Skeletal muscle satellite cell (primary cell): ENCODE measurements around the gene ARHGEF26.

ENCODE experiments used
- H3K27me3 ChIP-seq: 2 replicates; pipeline ENCODE4 v1.7.0; 2013; ENCODE audit warnings: low read length; ENCODE audit not compliant: control insufficient read depth, insufficient read depth
- H3K36me3 ChIP-seq: 2 replicates; pipeline ENCODE4 v1.7.0; 2013; ENCODE audit warnings: mild to moderate bottlenecking, control low read depth, low read length; ENCODE audit not compliant: insufficient read depth
- H3K4me1 ChIP-seq: 2 replicates; pipeline ENCODE4 v1.7.0; 2013; ENCODE audit warnings: low read length; ENCODE audit not compliant: control insufficient read depth, insufficient read depth
- H3K4me2 ChIP-seq: 2 replicates; pipeline ENCODE4 v1.7.0; 2013; ENCODE audit warnings: mild to moderate bottlenecking, low read length
- H3K4me3 ChIP-seq: 2 replicates; pipeline ENCODE4 v1.7.0; 2013; ENCODE audit warnings: low read length
- H3K9ac ChIP-seq: 2 replicates; pipeline ENCODE4 v1.7.0; 2013; ENCODE audit warnings: mild to moderate bottlenecking, low read depth, low read length, moderate library complexity
- H3K9me3 ChIP-seq: replicated peaks from 2 replicates; pipeline ENCODE4 v1.7.0; 2013; ENCODE audit warnings: mild to moderate bottlenecking, control low read depth, low read length

ARHGEF26 gene

DNA sequence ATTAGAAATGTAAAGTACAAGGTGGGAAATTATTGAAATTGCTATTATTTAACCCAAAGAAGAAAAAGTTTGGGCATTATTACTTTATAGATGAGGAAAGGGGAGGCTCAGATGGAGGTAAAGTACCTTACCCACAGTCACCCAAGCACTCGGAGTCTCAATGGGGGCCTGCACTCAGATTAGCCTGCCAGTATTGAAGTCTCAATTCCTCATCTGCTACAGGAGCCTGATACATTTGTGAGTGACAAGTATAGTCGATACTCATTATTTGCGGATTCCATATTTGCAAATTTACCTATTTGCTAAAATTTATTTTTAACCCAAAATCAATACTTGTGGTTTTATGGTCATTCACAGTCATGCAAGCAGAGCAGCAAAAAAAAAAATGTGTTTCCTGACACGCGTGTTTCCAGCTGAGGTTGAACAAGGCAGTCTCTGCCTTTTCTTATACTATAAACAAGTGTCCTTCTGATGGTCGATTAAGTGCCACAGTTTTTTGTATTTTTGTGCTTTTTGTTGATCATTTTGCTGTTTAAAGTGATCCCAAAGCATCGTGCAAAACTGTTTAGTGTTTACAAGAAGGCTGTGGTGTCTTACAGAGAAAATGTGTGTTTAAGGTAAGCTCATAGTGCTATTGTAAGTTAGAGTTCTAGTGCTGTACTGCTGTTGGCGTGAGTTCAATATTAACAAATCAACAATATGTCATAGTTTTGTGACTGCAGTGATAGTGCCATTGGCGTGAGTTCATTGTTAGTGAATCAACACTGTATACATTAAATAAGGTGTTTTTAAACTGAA is 48.0 kb downstream of the ARHGEF26 start:
- no peak overlapping the region for H3K4me2 ChIP-seq
- H3K9ac ChIP-seq = no peak overlapping the region
- H3K27me3 ChIP-seq = no peaks in the 10 kb centered on the region
- no peaks in the 10 kb centered on the region for H3K36me3 ChIP-seq
- no peaks in the 10 kb centered on the region for H3K9me3 ChIP-seq
- no peak overlapping the region for H3K4me3 ChIP-seq
- H3K4me1 ChIP-seq = no peaks in the 10 kb centered on the region

- no peaks in the 10 kb centered on the region for H3K27me3 ChIP-seq
These were observed 48.6 kb downstream of the ARHGEF26 start for GRCh38 chr3:154169796-154170110.

DNA sequence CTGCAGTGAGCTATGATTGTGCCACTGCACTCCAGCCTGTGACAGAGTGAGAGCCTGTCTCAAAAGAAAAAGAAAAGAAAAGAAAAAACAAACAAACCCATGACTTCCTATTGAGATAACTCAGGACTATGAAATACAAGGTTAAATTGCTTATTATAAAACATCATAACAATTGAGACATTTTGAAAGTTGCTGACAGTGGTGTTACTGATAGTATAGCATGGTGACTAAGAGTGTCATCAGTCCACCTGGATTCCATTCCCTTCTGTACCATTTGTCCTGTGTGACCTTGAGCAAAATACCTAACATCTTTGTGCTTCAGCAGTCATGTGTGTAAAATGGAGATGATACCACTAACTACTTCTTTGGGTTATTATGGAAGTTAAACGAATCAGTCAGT is 49.1 kb downstream of the ARHGEF26 start:
- Histone ChIP-seq H3K27me3 (no peaks in the 10 kb centered on the region), H3K4me1 (no peaks in the 10 kb centered on the region), H3K9ac (no peak overlapping the region), H3K9me3 (no peaks in the 10 kb centered on the region), H3K36me3 (no peaks in the 10 kb centered on the region), H3K4me3 (no peak overlapping the region), H3K4me2 (no peak overlapping the region)

More at GRCh38 chr3:154169796-154170110, 48.6 kb downstream of the ARHGEF26 start:
- H3K36me3 ChIP-seq = no peaks in the 10 kb centered on the region
- H3K9me3 ChIP-seq = no peaks in the 10 kb centered on the region
- H3K4me2 ChIP-seq = no peak overlapping the region
- no peak overlapping the region for H3K9ac ChIP-seq
- no peak overlapping the region for H3K4me3 ChIP-seq
- no peaks in the 10 kb centered on the region for H3K4me1 ChIP-seq

DNA sequence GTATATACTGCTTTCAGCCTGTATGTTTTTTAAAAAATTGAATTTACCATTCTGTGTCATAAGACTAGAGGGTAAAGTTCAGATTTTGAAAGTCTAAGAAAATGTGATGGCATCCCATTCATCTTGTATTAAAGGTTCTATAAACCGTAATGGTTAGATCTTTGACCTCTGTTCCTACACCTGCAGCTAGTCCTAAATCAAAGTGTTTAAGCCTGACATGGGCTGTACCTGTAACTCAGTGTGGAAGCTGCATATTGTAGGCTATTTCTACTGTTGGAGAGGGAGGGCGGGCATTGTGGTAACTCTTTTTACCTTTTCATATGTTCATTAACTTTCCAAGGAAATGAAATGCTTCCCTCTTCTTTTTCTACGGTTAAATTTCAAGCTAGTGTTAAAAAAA is 53.9 kb downstream of the ARHGEF26 start:
- Histone ChIP-seq H3K4me3 (no peak overlapping the region), H3K36me3 (no peaks in the 10 kb centered on the region), H3K9me3 (no peaks in the 10 kb centered on the region), H3K27me3 (no peaks in the 10 kb centered on the region), H3K4me2 (no peak overlapping the region), H3K9ac (no peak overlapping the region), H3K4me1 (no peaks in the 10 kb centered on the region)

DNA sequence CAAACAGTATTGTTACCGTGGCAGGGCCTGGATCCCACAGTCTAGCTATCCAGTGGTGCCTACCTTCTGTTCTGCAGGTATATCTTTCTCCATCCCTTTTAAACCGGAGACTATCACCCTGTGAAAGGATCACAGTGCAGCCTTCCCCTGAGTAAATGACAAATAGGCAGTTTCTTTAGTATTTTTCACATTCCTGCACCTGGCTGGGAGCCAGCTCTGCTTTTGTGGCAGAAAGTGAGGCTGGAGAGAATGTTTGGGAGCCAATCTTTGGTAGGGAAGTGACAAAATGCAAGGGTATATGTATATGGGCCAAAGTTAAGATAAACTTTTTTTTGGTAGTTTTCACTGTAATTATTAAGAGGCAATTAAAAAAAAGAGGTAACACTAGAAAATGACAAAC is 54.8 kb downstream of the ARHGEF26 start:
- no peaks in the 10 kb centered on the region for H3K4me1 ChIP-seq
- no peak overlapping the region for H3K9ac ChIP-seq
- H3K4me2 ChIP-seq = no peak overlapping the region
- H3K36me3 ChIP-seq = no peaks in the 10 kb centered on the region
- no peaks in the 10 kb centered on the region for H3K27me3 ChIP-seq
- H3K4me3 ChIP-seq = no peak overlapping the region
- no peaks in the 10 kb centered on the region for H3K9me3 ChIP-seq

DNA sequence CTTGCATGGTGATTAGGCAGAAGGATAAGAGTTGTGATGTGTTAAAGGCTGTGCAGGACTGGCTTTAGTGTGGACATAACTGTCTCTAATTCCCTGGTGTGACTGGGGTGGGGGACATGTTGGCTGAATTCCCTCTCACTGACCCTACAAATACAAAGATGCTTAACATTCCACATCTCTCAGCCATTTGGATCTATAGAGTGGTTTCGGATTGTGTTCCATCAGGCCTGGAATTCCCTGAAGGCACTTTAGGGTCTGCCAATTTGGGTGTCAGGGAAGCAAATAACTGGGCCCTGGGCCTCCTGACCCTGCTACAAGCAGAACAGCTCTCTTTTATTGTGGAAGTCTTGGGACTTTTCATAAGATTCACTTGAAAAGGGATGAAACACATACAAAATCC is 56.2 kb downstream of the ARHGEF26 start:
- H3K4me3 ChIP-seq = no peak overlapping the region

GRCh38 chr3:154178172-154178571 is 57.0 kb downstream of the ARHGEF26 start:
- Histone ChIP-seq H3K4me2 (no peak overlapping the region), H3K9me3 (no peaks in the 10 kb centered on the region), H3K36me3 (no peaks in the 10 kb centered on the region), H3K9ac (no peak overlapping the region), H3K4me1 (no peaks in the 10 kb centered on the region), H3K4me3 (no peak overlapping the region), H3K27me3 (no peaks in the 10 kb centered on the region)

More for the DNA sequence above, 56.2 kb downstream of the ARHGEF26 start:
- H3K4me1 ChIP-seq = no peaks in the 10 kb centered on the region
- H3K9ac ChIP-seq = no peak overlapping the region
- H3K27me3 ChIP-seq = no peaks in the 10 kb centered on the region
- no peak overlapping the region for H3K4me2 ChIP-seq
- H3K9me3 ChIP-seq = no peaks in the 10 kb centered on the region
- H3K36me3 ChIP-seq = no peaks in the 10 kb centered on the region

- H3K4me1 ChIP-seq = no peaks in the 10 kb centered on the region
- H3K4me3 ChIP-seq = no peak overlapping the region
- no peaks in the 10 kb centered on the region for H3K9me3 ChIP-seq
- H3K4me2 ChIP-seq = no peak overlapping the region
- no peaks in the 10 kb centered on the region for H3K27me3 ChIP-seq
- no peaks in the 10 kb centered on the region for H3K36me3 ChIP-seq
- no peak overlapping the region for H3K9ac ChIP-seq
These were observed 59.9 kb downstream of the ARHGEF26 start for GRCh38 chr3:154180836-154181691.

DNA sequence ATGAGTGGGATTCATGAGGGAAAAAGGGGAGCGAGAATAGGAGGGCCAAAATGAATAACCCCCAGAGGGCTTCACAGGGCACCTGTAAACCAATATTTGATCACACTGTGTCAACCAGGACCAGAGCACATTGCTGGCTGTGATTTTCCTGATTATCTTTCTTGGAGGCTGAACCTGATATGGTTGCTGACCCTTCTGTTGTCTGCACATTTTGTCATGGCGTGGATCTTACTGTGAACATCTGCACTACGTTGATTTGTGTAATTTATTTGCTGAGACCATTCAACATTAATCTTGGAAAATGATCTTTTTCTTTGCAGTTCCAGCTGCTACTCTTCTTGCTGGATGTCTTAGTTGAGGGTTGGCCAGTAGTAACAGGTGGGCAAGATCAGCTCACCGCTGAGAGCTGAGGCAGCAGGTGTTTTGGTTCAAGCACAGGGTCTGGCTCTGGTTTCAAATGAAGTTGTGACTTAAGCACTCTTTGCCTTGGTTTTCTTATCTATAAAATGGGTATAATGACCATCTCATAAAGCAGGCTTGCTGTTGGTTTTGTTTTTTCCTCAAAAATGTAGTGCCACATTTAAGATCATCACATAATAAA is 61.2 kb downstream of the ARHGEF26 start:
- Histone ChIP-seq H3K4me3 (no peak overlapping the region), H3K4me2 (no peak overlapping the region), H3K9me3 (no peaks in the 10 kb centered on the region), H3K27me3 (no peaks in the 10 kb centered on the region), H3K9ac (no peak overlapping the region), H3K4me1 (no peaks in the 10 kb centered on the region), H3K36me3 (no peaks in the 10 kb centered on the region)

DNA sequence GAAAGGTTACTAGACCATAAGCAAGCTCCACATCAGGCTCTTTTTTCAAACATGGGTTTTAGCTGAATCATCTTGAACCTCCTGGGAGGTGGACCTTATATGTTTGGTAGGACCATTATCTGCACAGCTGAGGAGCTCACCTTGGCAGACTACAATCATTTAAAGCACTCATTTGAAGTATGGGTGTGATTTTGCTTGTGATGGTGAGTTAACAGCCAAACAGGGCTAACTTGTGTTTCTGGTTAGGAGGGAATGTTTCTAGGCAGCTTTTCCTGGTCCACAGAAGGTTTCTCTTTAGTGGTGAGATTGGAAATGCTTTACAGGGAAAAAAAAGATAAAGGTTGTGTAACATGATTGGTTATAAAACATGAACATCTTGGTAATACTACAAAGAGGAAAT is 61.8 kb downstream of the ARHGEF26 start:
- no peaks in the 10 kb centered on the region for H3K4me1 ChIP-seq
- no peak overlapping the region for H3K4me2 ChIP-seq
- no peak overlapping the region for H3K4me3 ChIP-seq
- no peaks in the 10 kb centered on the region for H3K9me3 ChIP-seq
- H3K27me3 ChIP-seq = no peaks in the 10 kb centered on the region
- H3K36me3 ChIP-seq = no peaks in the 10 kb centered on the region
- H3K9ac ChIP-seq = no peak overlapping the region

DNA sequence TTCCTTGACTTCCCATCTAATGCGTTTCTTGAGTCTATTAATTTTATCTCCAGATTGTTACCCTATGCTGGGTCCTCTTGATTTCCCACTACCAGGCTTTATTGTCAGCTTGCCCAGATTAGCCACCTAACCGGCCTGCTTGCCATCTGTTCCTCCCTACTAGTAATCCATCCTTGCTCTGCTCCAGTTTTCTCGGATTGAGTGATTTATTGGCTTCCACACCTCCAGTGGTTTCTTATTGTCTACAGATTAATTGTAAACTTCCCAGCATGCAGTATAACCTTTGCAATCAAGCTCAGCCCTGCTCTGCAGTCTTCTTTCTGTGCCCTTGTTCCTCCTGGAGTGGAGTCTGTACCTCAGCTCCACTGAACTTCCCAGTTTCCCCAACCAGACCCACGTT is 63.4 kb downstream of the ARHGEF26 start:
- Histone ChIP-seq H3K36me3 (no peaks in the 10 kb centered on the region), H3K4me1 (no peaks in the 10 kb centered on the region), H3K4me3 (no peak overlapping the region), H3K9ac (no peak overlapping the region), H3K4me2 (no peak overlapping the region), H3K27me3 (no peaks in the 10 kb centered on the region), H3K9me3 (no peaks in the 10 kb centered on the region)
